Fibroblast of lung (primary cell): ENCODE results near the gene DNAH1.

Experiments used
- CTCF ChIP-seq, 2 donors: IDR thresholded peaks in 1 of 2; conservative IDR thresholded peaks in 1 of 2; 1 replicate in 1 of 2; 2 replicates in 1 of 2; pipeline ENCODE4 v1.5.1; 2011 to 2012; ENCODE audit warnings: low read length in 2 of 2, control low read depth in 1 of 2, inconsistent platforms in 1 of 2, low read depth in 1 of 2, mild to moderate bottlenecking in 1 of 2
- EZH2 ChIP-seq: IDR thresholded peaks from 2 replicates; pipeline ENCODE4 v1.5.1; 2012; ENCODE audit warnings: low read length, control low read depth, mild to moderate bottlenecking; ENCODE audit errors: missing control alignments

DNA sequence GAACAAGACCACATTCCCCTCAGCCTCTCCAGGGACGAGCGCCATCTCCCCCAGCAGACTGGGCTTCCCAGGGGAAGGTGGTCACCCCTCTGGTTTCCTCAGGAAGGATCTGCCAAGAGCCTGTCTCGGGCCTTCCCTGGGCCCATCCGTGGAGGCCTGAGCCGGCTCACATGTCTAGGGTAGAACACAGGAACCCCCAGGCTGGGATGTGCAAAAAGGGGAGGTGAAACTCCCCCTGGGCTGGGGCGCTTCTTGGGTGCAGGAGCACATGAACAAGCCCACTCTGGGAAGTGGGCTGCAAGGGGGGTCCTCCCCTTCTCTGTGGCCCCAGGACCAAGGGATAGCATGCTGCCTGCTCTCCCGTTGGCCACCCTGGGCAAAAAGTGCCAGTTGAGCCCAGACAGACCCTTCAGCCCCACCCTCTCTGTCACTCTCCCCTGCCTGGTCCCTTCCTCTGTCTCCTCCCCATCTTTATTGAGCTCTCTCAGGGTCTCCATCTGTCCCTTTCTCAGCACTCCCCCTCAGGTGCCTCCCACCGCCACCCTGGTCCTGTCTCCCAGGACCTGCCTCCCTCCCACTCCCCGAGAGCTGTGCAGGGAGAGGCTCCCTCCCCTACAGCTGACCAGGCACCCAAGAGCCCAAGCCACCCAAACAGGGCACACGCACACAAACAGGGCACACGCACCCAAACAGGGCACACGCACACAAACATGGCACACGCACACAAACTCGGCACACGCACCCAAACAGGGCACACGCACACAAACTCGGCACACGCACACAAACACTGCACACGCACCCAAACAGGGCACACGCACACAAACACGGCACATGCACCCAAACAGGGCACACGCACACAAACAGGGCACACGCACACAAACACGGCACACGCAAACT is 127.9 kb downstream of the DNAH1 start:
- TF ChIP-seq CTCF (conservative IDR thresholded peaks at IDR 0.05 in 1 of 2, IDR thresholded peaks at IDR 0.05 in 1 of 2; ENCODE audit: low read depth in 1 of 2, low read length in 2 of 2): no peak
- TF ChIP-seq EZH2: no peak
